Fibroblast of villous mesenchyme (primary cell): ENCODE data around the gene SMCO3. TPM values are rescaled to one million over a fixed set of nuclear protein-coding genes. Genes with fewer than 3 reads are reported as not detected.
"Not testable (repeated sequence)": the region's sequence is repeated elsewhere in the genome, so short reads cannot be mapped to it uniquely, and the experiment has no call there.

Experiments used
- DNase-seq: peaks from one replicate; pipeline ENCODE4 v3.0.0-alpha.2; 2010; ENCODE audit warnings: low read depth
- H3K4me3 ChIP-seq: 2 replicates; pipeline ENCODE4 v1.5.1; 2011; ENCODE audit warnings: low read depth, mild to moderate bottlenecking, low read length
- total RNA-seq: library from RNA; depleted of rRNA; stranded (reverse); fragments of >200 nt; gene quantifications from 2 replicates; pipeline ENCODE4 v1.2.3, GENCODE V29; 2012
- TF ChIP-seq, protein P1 (sequence below): IDR thresholded peaks from 2 replicates; pipeline ENCODE4 v1.5.1; 2012; ENCODE audit warnings: low read depth, mild to moderate bottlenecking, low read length; ENCODE audit not compliant: insufficient read depth

SMCO3 gene
- total RNA-seq, 1 donor: under 0.01 TPM

- TF ChIP-seq, protein P1, sequence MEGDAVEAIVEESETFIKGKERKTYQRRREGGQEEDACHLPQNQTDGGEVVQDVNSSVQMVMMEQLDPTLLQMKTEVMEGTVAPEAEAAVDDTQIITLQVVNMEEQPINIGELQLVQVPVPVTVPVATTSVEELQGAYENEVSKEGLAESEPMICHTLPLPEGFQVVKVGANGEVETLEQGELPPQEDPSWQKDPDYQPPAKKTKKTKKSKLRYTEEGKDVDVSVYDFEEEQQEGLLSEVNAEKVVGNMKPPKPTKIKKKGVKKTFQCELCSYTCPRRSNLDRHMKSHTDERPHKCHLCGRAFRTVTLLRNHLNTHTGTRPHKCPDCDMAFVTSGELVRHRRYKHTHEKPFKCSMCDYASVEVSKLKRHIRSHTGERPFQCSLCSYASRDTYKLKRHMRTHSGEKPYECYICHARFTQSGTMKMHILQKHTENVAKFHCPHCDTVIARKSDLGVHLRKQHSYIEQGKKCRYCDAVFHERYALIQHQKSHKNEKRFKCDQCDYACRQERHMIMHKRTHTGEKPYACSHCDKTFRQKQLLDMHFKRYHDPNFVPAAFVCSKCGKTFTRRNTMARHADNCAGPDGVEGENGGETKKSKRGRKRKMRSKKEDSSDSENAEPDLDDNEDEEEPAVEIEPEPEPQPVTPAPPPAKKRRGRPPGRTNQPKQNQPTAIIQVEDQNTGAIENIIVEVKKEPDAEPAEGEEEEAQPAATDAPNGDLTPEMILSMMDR: no peak
- H3K4me3 ChIP-seq: peak overlapping the region; percentile 98
- DNase-seq: peak; percentile 37
Measured at GRCh38 chr12:14769466-14769968, 44.5 kb downstream of the SMCO3 start.

- DNase-seq: peak; percentile 48
- TF ChIP-seq, protein P1: no peak
- H3K4me3 ChIP-seq: peak overlapping the region; percentile 98
Measured at GRCh38 chr12:14768823-14769405, 45.1 kb downstream of the SMCO3 start.

GRCh38 chr12:14767617-14768016 is 46.4 kb downstream of the SMCO3 start:
- H3K4me3 ChIP-seq: no peak overlapping the region
- DNase-seq: no peak
- TF ChIP-seq, protein P1: no peak

GRCh38 chr12:14766649-14767215 is 47.2 kb downstream of the SMCO3 start:
- no peak for DNase-seq
- H3K4me3 ChIP-seq: no peak overlapping the region
- TF ChIP-seq, protein P1: no peak

DNA sequence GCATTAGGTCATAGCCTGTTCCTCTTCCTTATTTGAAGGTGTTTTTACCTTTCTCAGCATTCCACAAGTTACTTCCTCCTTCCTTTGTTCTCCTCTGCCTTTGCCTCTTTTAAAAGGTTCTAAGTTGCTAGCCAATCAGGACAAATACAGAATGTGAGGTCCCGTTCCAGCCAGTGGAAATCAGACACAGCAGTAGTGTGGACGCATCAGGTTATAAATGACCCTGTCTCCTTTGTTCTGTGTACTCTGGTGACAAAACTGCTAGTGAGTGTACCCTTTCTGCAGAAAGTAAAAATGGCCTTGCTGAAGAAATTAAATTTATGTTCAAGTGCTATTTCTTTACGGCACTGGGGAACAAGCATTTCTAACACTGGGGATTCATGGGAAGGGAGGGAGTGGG is 48.0 kb downstream of the SMCO3 start:
- not testable (repeated sequence) for H3K4me3 ChIP-seq, DNase-seq

GRCh38 chr12:14765398-14765797 is 48.6 kb downstream of the SMCO3 start:
- TF ChIP-seq, protein P1: no peak
- no peak overlapping the region for H3K4me3 ChIP-seq
- no peak for DNase-seq

GRCh38 chr12:14759711-14760280 is 54.2 kb downstream of the SMCO3 start:
- not testable (repeated sequence) for H3K4me3 ChIP-seq, DNase-seq
